ENCODE data around the gene NPLOC4.

The NPLOC4 gene

GRCh38 chr17:81660441-81660840, 23.5 kb upstream of the NPLOC4 start:
- DNase-seq, result no peak

GRCh38 chr17:81659038-81659437, 22.1 kb upstream of the NPLOC4 start:
- no peak for DNase-seq

GRCh38 chr17:81656835-81657234, 19.9 kb upstream of the NPLOC4 start:
- DNase-seq, result no peak

- no peak for DNase-seq
These were observed 19.3 kb upstream of the NPLOC4 start, which contains the start of gene PDE6G for GRCh38 chr17:81656118-81656743. Gene PDE6G, minus strand, starts transcription at chr17:81656542. Its CDS starts 3,237 bp downstream, at chr17:81653305.

- no peak for DNase-seq
These were observed 18.6 kb upstream of the NPLOC4 start for GRCh38 chr17:81655378-81656117.

- DNase-seq, result no peak
These were observed 16.2 kb upstream of the NPLOC4 start for GRCh38 chr17:81652906-81653771.

GRCh38 chr17:81651692-81652091, 14.8 kb upstream of the NPLOC4 start:
- DNase-seq, result peak; percentile 35

GRCh38 chr17:81650951-81651350, 14.0 kb upstream of the NPLOC4 start:
- DNase-seq, result no peak

- no peak for DNase-seq
These were observed 11.8 kb upstream of the NPLOC4 start for GRCh38 chr17:81648707-81649085.

- DNase-seq, result no peak
These were observed 11.2 kb upstream of the NPLOC4 start for GRCh38 chr17:81648013-81648706.

- no peak for DNase-seq
These were observed 10.7 kb upstream of the NPLOC4 start for GRCh38 chr17:81647640-81648012.

- DNase-seq, result no peak
These were observed 10.1 kb upstream of the NPLOC4 start for GRCh38 chr17:81646869-81647600.

GRCh38 chr17:81644976-81645952, 8.4 kb upstream of the NPLOC4 start:
- no peak for DNase-seq

GRCh38 chr17:81644496-81644895, 7.6 kb upstream of the NPLOC4 start:
- DNase-seq, result no peak

GRCh38 chr17:81641825-81642489, 5.0 kb upstream of the NPLOC4 start:
- no peak for DNase-seq

GRCh38 chr17:81640011-81640410, 3.1 kb upstream of the NPLOC4 start:
- no peak for DNase-seq

- DNase-seq, result no peak
These were observed 1.8 kb upstream of the NPLOC4 start for GRCh38 chr17:81638683-81639082.

- no peak for DNase-seq
These were observed 873 bp downstream of the NPLOC4 start for GRCh38 chr17:81635973-81636504.

- no peak for DNase-seq
These were observed 1.5 kb downstream of the NPLOC4 start for GRCh38 chr17:81635431-81635830.

GRCh38 chr17:81631482-81631881, 5.4 kb downstream of the NPLOC4 start:
- DNase-seq, result no peak

Measured in kidney glomerular epithelial cell (primary cell).